Lower leg skin (tissue), 4 donors: ENCODE measurements around the gene PSMD4. TPM values are rescaled to one million over a fixed set of nuclear protein-coding genes. Genes with fewer than 3 reads are reported as not detected.

Source experiments
- DNase-seq, 2 donors: peaks; one replicate each; pipeline ENCODE4 v3.0.0-alpha.2; 2019; ENCODE audit warnings: low spot score in 2 of 2
- H3K4me3 ChIP-seq: fragments of 200-600 bp; sonication (generic); 2 replicates; pipeline ENCODE4 v1.5.1; 2017; ENCODE audit warnings: mild to moderate bottlenecking, low read depth; ENCODE audit not compliant: poor library complexity, severe bottlenecking
- POLR2A ChIP-seq, 2 donors: fragments of 450-650 bp; IDR thresholded peaks; one replicate each; pipeline ENCODE4 v1.6.1; 2016 to 2017; ENCODE audit warnings: antibody characterized with exemption in 2 of 2, mild to moderate bottlenecking in 1 of 2, moderate library complexity in 1 of 2
- WGBS, 2 donors: methylation state at CpG; one replicate each; pipeline ENCODE4 v1.1.5; 2018; 5-methylcytosine and 5-hydroxymethylcytosine counted together
- intact Hi-C: fragments of 100-400 bp; cut with DNase I; formaldehyde crosslinking; loops from one replicate; pipeline ENCODE4 v1.15.0; 2023; ENCODE audit warnings: low total_unique reads
- total RNA-seq, 4 donors: library from RNA; depleted of rRNA; stranded (reverse); fragments of >200 nt; gene quantifications; one replicate each; pipeline ENCODE4 v1.1.0, GENCODE V29; 2016
- TF ChIP-seq, protein P1 (sequence below), 3 donors: fragments of 450-650 bp; IDR thresholded peaks; one replicate each; pipeline ENCODE4 v1.5.1; 2016; ENCODE audit warnings: antibody characterized with exemption in 3 of 3, mild to moderate bottlenecking in 3 of 3, moderate library complexity in 2 of 3

Gene PSMD4
- total RNA-seq, 4 donors from 2014 or later: 69.9 to 122 (median 118) TPM

DNA sequence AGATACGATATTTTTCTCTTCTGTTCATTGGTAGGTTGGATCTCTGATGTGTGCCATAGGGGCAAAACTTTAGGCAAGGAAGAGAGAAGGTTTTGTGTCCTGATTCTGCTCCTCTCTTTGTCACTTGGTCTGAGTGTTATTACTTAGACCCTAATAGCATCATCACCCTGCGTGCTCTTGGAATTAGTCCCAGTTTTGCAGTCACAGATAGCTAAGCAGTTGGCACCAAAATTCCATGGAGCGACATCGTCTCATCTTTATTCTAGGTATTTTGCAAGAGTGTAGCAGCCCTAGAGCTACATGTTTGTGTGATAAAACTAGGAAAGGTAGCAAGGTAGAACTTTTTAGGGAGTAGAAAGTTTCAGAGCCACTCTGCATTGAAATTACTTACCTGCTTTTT, 32.4 kb upstream of the PSMD4 start:
- no peak for TF ChIP-seq POLR2A (IDR thresholded peaks at IDR 0.05)
- TF ChIP-seq, protein P1, sequence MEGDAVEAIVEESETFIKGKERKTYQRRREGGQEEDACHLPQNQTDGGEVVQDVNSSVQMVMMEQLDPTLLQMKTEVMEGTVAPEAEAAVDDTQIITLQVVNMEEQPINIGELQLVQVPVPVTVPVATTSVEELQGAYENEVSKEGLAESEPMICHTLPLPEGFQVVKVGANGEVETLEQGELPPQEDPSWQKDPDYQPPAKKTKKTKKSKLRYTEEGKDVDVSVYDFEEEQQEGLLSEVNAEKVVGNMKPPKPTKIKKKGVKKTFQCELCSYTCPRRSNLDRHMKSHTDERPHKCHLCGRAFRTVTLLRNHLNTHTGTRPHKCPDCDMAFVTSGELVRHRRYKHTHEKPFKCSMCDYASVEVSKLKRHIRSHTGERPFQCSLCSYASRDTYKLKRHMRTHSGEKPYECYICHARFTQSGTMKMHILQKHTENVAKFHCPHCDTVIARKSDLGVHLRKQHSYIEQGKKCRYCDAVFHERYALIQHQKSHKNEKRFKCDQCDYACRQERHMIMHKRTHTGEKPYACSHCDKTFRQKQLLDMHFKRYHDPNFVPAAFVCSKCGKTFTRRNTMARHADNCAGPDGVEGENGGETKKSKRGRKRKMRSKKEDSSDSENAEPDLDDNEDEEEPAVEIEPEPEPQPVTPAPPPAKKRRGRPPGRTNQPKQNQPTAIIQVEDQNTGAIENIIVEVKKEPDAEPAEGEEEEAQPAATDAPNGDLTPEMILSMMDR (IDR thresholded peaks at IDR 0.05): no peak
- intact Hi-C loops: no loop called here
- H3K4me3 ChIP-seq: no peak overlapping the region
- no peak for DNase-seq
- WGBS, 2 donors: 76% methylated on average over 4 of the region's 4 CpGs

DNA sequence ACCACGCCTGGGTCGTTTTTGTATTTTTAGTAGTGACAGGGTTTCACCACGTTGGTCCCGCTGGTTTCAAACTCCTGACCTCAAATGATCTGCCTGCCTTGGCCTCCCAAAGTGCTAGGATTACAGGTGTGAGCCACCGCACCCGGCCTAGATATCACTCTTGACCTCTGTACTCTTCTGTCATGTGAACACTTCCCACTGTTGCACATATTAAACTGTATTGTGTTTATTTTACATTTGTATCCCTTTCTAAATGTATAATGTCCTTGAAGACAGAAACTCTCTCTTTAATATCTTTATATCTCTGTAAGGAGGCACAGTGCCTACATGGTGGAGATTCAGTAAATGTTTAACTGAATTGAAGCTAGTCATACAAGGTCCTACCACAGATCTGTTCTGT, 19.3 kb upstream of the PSMD4 start:
- TF ChIP-seq, protein P1 (IDR thresholded peaks at IDR 0.05): no peak
- TF ChIP-seq POLR2A (IDR thresholded peaks at IDR 0.05): no peak
- intact Hi-C loops: no loop called here
- no peak for DNase-seq
- no peak overlapping the region for H3K4me3 ChIP-seq
- 79 to 88% methylated on average over 6 of the region's 6 CpGs for WGBS, 2 donors

DNA sequence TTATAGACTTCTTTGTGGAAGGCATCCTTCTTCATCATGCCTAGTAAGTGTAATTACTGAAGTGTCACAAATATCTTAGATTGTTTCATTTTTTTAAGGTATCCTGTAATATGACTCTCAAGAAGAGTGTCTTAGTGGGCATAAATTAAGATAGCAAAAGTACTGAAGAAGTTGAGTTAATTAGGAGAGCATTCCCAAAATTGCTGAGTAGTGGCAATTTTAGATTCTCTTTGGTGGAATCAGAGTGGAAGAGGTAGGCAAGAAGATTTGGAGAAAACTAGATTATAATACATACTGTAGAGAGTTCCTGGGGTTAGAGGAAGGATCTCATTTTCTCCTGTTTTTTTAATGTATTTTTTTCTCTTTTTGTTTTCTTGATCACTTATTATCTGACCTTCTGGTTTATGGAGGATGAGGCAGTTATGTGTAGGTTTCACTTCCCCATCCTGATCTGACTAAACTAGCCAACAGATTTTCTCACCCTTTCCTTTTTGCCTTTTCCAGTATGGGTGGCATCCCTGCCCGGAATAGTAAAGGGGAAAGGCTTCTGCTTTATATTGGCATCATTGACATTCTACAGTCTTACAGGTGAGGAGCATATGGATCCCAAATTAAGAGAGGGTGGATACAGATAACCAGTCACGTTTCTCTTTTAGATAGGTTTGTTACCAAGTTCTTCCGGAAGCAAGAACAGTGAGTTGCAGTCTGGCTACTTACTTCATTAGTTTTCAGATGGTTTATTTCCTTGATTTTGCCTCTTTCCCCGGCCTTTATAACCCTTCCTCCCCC, 16.7 kb upstream of the PSMD4 start:
- WGBS, 2 donors: 65 to 68% methylated on average over 4 of the region's 4 CpGs

DNA sequence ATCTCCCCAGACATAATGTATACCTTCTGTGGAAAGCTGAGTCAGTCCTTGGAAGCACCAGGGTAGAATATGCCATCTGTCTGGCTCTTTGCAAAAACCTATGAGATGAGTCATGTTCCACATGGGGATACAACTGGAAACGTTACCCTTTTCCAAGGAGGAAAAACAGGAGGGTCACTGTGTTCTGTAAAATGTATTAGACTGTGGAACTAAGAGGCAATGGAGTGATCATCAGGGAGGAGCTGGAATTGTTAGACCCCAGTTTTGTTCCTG, 16.1 kb upstream of the PSMD4 start:
- DNase-seq: no peak
- 33 to 38% methylated on average over 1 of the region's 1 CpG for WGBS, 2 donors
- intact Hi-C loops: no loop called here
- TF ChIP-seq, protein P1 (IDR thresholded peaks at IDR 0.05): no peak
- TF ChIP-seq POLR2A (IDR thresholded peaks at IDR 0.05): no peak
- H3K4me3 ChIP-seq: no peak overlapping the region

More for the DNA sequence above, 16.7 kb upstream of the PSMD4 start:
- intact Hi-C loops: no loop called here
- no peak for DNase-seq
- no peak for TF ChIP-seq POLR2A (IDR thresholded peaks at IDR 0.05)
- TF ChIP-seq, protein P1 (IDR thresholded peaks at IDR 0.05): no peak
- no peak overlapping the region for H3K4me3 ChIP-seq

DNA sequence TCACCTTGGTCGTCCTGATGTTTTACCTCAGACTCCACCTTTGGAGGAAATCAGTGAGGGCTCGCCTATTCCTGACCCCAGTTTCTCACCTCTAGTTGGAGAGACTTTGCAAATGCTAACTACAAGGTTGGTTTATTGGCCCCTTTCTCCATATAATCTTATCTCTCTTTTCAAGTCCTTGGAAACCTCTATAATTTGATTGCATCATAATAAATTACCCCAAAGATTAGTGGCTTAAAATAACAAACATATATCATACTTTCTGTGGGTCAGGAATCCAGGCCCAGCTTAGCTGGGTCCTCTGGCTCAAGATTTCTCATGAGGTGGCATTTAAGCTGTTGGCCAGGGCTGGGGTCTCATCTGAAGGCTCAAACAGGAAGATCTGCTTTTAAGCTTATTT, 12.1 kb upstream of the PSMD4 start:
- TF ChIP-seq POLR2A (IDR thresholded peaks at IDR 0.05): no peak
- TF ChIP-seq, protein P1 (IDR thresholded peaks at IDR 0.05): no peak
- no peak for DNase-seq
- intact Hi-C loops: no loop called here
- H3K4me3 ChIP-seq: no peak overlapping the region
- 91 to 94% methylated on average over 2 of the region's 2 CpGs for WGBS, 2 donors

DNA sequence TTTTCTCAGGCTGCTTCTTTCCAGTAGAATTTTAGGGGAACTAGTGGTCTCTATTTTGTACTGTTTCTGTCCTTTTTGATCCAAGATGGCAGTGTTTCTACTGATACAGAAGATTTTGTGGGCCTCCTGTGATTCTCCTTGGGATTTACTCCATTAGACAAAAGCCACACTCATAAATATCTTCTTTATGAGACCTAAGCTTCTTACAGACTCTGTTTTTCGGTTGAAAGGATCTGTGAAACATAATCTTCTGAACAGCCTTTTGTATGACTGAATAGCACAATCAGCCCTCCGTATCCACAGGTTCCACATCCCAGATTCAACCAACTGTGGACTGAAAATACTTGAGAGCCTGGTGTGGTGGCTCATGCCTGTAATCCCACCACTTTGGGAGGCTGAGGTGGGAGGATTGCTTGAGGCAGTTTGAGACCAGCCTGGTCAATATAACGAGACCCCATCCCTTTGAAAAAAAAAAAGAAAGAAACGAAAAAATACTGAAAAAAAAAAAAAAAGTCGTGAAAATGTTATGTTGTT, 10.8 kb upstream of the PSMD4 start:
- whole genome bisulfite sequencing, 2 donors: 82 to 89% methylated on average over 5 of the region's 5 CpGs
- H3K4me3 ChIP-seq: no peak overlapping the region
- DNase-seq: no peak
- intact Hi-C loops: no loop called here
- no peak for TF ChIP-seq POLR2A (IDR thresholded peaks at IDR 0.05)
- TF ChIP-seq, protein P1 (IDR thresholded peaks at IDR 0.05): no peak
